OCI-LY1 (cell line): ENCODE data around the gene MYLK4.

Experiments
- EZH2 ChIP-seq: fragments of 200-600 bp; sonication (generic), shearing (Covaris generic); IDR thresholded peaks from 2 replicates; pipeline ENCODE4 v1.8.0; 2017; ENCODE audit warnings: borderline replicate concordance, mixed run types, mild to moderate bottlenecking, antibody characterized with exemption, low read length, moderate library complexity, mixed read lengths
- TF ChIP-seq, protein P1 (sequence below): fragments of 200-600 bp; sonication (generic), shearing (Covaris generic); IDR thresholded peaks from 2 replicates; pipeline ENCODE4 v1.5.1; 2017; ENCODE audit warnings: mild to moderate bottlenecking, antibody characterized with exemption, low read length, moderate library complexity, mixed read lengths

DNA sequence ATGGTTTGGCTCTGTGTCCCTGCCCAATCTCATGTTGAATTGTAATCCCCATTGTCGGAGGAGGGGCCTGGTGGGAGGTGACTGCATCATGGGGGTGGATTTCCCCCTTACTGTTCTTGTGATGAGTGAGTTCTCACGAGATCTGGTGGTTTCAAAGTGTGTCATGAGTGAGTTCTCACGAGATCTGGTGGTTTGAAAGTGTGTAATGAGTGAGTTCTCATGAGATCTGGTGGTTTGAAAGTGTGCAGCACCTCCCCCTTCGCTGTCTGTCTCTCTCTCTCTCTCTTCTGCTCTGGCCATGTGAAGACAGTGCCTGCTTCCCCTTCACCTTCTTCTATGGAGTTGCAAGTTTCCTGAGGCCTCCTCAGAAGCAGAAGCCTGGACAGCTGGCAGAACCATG lies 87.6 kb downstream of the MYLK4 start:
- TF ChIP-seq, protein P1, sequence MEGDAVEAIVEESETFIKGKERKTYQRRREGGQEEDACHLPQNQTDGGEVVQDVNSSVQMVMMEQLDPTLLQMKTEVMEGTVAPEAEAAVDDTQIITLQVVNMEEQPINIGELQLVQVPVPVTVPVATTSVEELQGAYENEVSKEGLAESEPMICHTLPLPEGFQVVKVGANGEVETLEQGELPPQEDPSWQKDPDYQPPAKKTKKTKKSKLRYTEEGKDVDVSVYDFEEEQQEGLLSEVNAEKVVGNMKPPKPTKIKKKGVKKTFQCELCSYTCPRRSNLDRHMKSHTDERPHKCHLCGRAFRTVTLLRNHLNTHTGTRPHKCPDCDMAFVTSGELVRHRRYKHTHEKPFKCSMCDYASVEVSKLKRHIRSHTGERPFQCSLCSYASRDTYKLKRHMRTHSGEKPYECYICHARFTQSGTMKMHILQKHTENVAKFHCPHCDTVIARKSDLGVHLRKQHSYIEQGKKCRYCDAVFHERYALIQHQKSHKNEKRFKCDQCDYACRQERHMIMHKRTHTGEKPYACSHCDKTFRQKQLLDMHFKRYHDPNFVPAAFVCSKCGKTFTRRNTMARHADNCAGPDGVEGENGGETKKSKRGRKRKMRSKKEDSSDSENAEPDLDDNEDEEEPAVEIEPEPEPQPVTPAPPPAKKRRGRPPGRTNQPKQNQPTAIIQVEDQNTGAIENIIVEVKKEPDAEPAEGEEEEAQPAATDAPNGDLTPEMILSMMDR: no peak
- TF ChIP-seq EZH2: no peak
